Neural progenitor cell (in vitro differentiated cells): Measurements from ENCODE around the gene SPOUT1. TPM values are rescaled to one million over a fixed set of nuclear protein-coding genes. Genes with fewer than 3 reads are reported as not detected.

ENCODE experiments used
- DNase-seq: peaks from one replicate; pipeline ENCODE4 v3.0.0-alpha.2; 2016; ENCODE audit warnings: low spot score
- H2AFZ ChIP-seq: fragments of 200-600 bp; sonication (generic); replicated peaks from 2 replicates; pipeline ENCODE4 v1.6.1; 2016; ENCODE audit warnings: antibody characterized with exemption
- H3F3A ChIP-seq: fragments of 200-600 bp; sonication (generic); 2 replicates; pipeline ENCODE4 v1.6.1; 2016; ENCODE audit warnings: antibody characterized with exemption, low read depth
- H3K27ac ChIP-seq: fragments of 200-600 bp; sonication (generic); 2 replicates; pipeline ENCODE4 v1.5.1; 2016; ENCODE audit warnings: mild to moderate bottlenecking
- H3K27me3 ChIP-seq: fragments of 200-600 bp; sonication (generic); 2 replicates; pipeline ENCODE4 v1.6.1; 2016; ENCODE audit warnings: mild to moderate bottlenecking, moderate library complexity
- H3K36me3 ChIP-seq: fragments of 200-600 bp; sonication (generic); 2 replicates; pipeline ENCODE4 v1.5.1; 2016
- H3K4me1 ChIP-seq: fragments of 200-600 bp; sonication (generic); 2 replicates; pipeline ENCODE4 v1.6.1; 2016; ENCODE audit warnings: mixed run types
- H3K4me2 ChIP-seq: fragments of 200-600 bp; sonication (generic); 2 replicates; pipeline ENCODE4 v1.6.1; 2016
- H3K4me3 ChIP-seq: fragments of 200-600 bp; sonication (generic); 2 replicates; pipeline ENCODE4 v1.5.1; 2016
- H3K79me2 ChIP-seq: fragments of 200-600 bp; sonication (generic); 2 replicates; pipeline ENCODE4 v1.6.1; 2016; ENCODE audit warnings: low read depth
- H3K9ac ChIP-seq: fragments of 200-600 bp; sonication (generic); 2 replicates; pipeline ENCODE4 v1.6.1; 2016
- H3K9me3 ChIP-seq: fragments of 200-600 bp; sonication (generic); 2 replicates; pipeline ENCODE4 v1.5.1; 2016; ENCODE audit warnings: low read depth
- H4K20me1 ChIP-seq: fragments of 200-600 bp; sonication (generic); 2 replicates; pipeline ENCODE4 v1.6.1; 2016; ENCODE audit warnings: low read depth
- H3K27ac Mint-ChIP-seq: 3 replicates; pipeline ENCODE4 v1.8.0; 2021; ENCODE audit warnings: mixed read lengths
- H3K27me3 Mint-ChIP-seq: 2 replicates; pipeline ENCODE4 v1.8.0; 2022; ENCODE audit warnings: low read depth, mild to moderate bottlenecking, inconsistent platforms, moderate library complexity, mixed read lengths; ENCODE audit not compliant: insufficient read depth
- H3K36me3 Mint-ChIP-seq: 3 replicates; pipeline ENCODE4 v1.8.0; 2021; ENCODE audit warnings: mixed read lengths
- H3K4me1 Mint-ChIP-seq: 3 replicates; pipeline ENCODE4 v1.8.0; 2021; ENCODE audit warnings: mixed read lengths
- H3K4me3 Mint-ChIP-seq: 3 replicates; pipeline ENCODE4 v1.8.0; 2021; ENCODE audit warnings: mild to moderate bottlenecking, moderate library complexity, mixed read lengths
- H3K9me3 Mint-ChIP-seq: 3 replicates; pipeline ENCODE4 v1.8.0; 2020; ENCODE audit warnings: mixed read lengths
- CTCF ChIP-seq: fragments of 200-600 bp; sonication (generic); IDR thresholded peaks from 2 replicates; pipeline ENCODE4 v1.5.1; 2017; ENCODE audit warnings: antibody characterized with exemption, mild to moderate bottlenecking
- EZH2 ChIP-seq: fragments of 200-600 bp; sonication (generic); IDR thresholded peaks from 2 replicates; pipeline ENCODE4 v1.6.1; 2017; ENCODE audit warnings: antibody characterized with exemption, mild to moderate bottlenecking, moderate library complexity
- EZH2phosphoT487 ChIP-seq: fragments of 200-600 bp; sonication (generic); IDR thresholded peaks from 2 replicates; pipeline ENCODE4 v1.6.1; 2017; ENCODE audit warnings: antibody characterized with exemption
- total RNA-seq: library from RNA; depleted of rRNA; stranded (reverse); fragments of >200 nt; gene quantifications from 2 replicates; pipeline ENCODE4 v1.2.3, GENCODE V29; 2015; ENCODE audit warnings: low replicate concordance

The SPOUT1 gene
- total RNA-seq, 1 donor from 2014 or later: 17.2 TPM

- Histone ChIP-seq H3K4me3 (no peak overlapping the region), H2AFZ (no peak overlapping the region), H3F3A (no peaks in the 10 kb centered on the region), H3K4me1 (no peaks in the 10 kb centered on the region), H3K79me2 (no peaks in the 10 kb centered on the region), H3K27me3 (no peaks in the 10 kb centered on the region), H3K27ac (no peak overlapping the region), H3K4me2 (no peak overlapping the region), H3K9ac (no peak overlapping the region), H4K20me1 (no peaks in the 10 kb centered on the region), H3K9me3 (no peaks in the 10 kb centered on the region), H3K36me3 (no peaks in the 10 kb centered on the region)
- H3K27me3 Mint-ChIP-seq: no peaks in the 10 kb centered on the region
- no peaks in the 10 kb centered on the region for H3K4me1 Mint-ChIP-seq
- no peaks in the 10 kb centered on the region for H3K9me3 Mint-ChIP-seq
- no peak overlapping the region for H3K4me3 Mint-ChIP-seq
- no peak overlapping the region for H3K27ac Mint-ChIP-seq
- peaks cover 2% of the 10 kb centered on the region for H3K36me3 Mint-ChIP-seq
- no peak for TF ChIP-seq CTCF
- DNase-seq: no peak
Observed at GRCh38 chr9:128870128-128870940, 40.7 kb upstream of the SPOUT1 start.

DNA sequence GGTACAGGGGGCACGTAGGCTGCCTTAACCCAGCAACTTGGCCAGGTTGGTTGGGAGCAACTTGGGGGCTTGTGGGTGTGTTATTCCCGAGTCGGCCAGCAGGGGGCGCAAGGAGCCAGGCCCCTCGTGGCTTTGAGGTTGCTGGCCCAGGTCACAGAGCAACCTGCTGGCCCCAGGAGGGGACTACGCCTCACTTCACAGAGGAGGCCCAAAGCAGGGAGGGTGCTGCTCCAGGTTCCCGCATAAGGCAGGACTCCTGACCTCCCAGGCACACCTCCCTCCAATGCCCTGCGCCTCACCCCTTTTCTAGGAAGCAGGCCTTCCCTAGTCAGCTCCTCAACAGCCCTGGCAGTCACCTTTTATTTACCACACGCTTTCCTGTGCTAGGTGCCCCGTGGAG lies 34.1 kb upstream of the SPOUT1 start:
- no peaks in the 10 kb centered on the region for H3K79me2 ChIP-seq
- no peaks in the 10 kb centered on the region for H3K27me3 ChIP-seq
- Mint-ChIP-seq H3K27ac (no peak overlapping the region), H3K36me3 (no peaks in the 10 kb centered on the region), H3K4me1 (peaks cover 14% of the 10 kb centered on the region), H3K27me3 (peaks cover 2% of the 10 kb centered on the region), H3K4me3 (no peak overlapping the region), H3K9me3 (no peaks in the 10 kb centered on the region)
- H2AFZ ChIP-seq: no peak overlapping the region
- TF ChIP-seq EZH2 (no peak), CTCF (peak; percentile 93)
- H3K4me3 ChIP-seq: no peak overlapping the region
- H3K36me3 ChIP-seq: no peaks in the 10 kb centered on the region
- peak; percentile 85 for DNase-seq
- peaks cover 11% of the 10 kb centered on the region for H3K4me1 ChIP-seq
- H3K27ac ChIP-seq: no peak overlapping the region
- no peak overlapping the region for H3K9ac ChIP-seq
- no peaks in the 10 kb centered on the region for H3K9me3 ChIP-seq
- H4K20me1 ChIP-seq: peaks cover 5% of the 10 kb centered on the region
- peaks cover 5% of the 10 kb centered on the region for H3F3A ChIP-seq
- H3K4me2 ChIP-seq: no peak overlapping the region

GRCh38 chr9:128862401-128862851 lies 32.8 kb upstream of the SPOUT1 start:
- no peak overlapping the region for H3K4me3 ChIP-seq
- H3K4me2 ChIP-seq: no peak overlapping the region
- no peaks in the 10 kb centered on the region for H3K9me3 Mint-ChIP-seq
- H3K4me1 Mint-ChIP-seq: peaks cover 14% of the 10 kb centered on the region
- H3K27me3 ChIP-seq: no peaks in the 10 kb centered on the region
- H3K36me3 ChIP-seq: no peaks in the 10 kb centered on the region
- no peak overlapping the region for H3K9ac ChIP-seq
- H3K4me1 ChIP-seq: peaks cover 11% of the 10 kb centered on the region
- peaks cover 2% of the 10 kb centered on the region for H3K27me3 Mint-ChIP-seq
- peaks cover 5% of the 10 kb centered on the region for H3F3A ChIP-seq
- no peak overlapping the region for H3K4me3 Mint-ChIP-seq
- H3K36me3 Mint-ChIP-seq: no peaks in the 10 kb centered on the region
- peaks cover 5% of the 10 kb centered on the region for H4K20me1 ChIP-seq
- H2AFZ ChIP-seq: no peak overlapping the region
- H3K79me2 ChIP-seq: no peaks in the 10 kb centered on the region
- no peak for DNase-seq
- H3K9me3 ChIP-seq: no peaks in the 10 kb centered on the region
- H3K27ac Mint-ChIP-seq: no peak overlapping the region
- no peak overlapping the region for H3K27ac ChIP-seq
- TF ChIP-seq CTCF: no peak
- TF ChIP-seq EZH2phosphoT487: no peak
- TF ChIP-seq EZH2: no peak
